CD4-positive, alpha-beta T cell (primary cell): ENCODE measurements around the gene GAS2L2. TPM values are rescaled to one million over a fixed set of nuclear protein-coding genes. Genes with fewer than 3 reads are reported as not detected.
"Not testable (repeated sequence)": the region's sequence is repeated elsewhere in the genome, so short reads cannot be mapped to it uniquely, and the experiment has no call there.

Source experiments
- ATAC-seq: fragments of 200-7000 bp; cut with Tn5 transposase; one replicate; pipeline ENCODE4 v1.10.0; 2022; ENCODE audit warnings: mild to moderate bottlenecking; ENCODE audit not compliant: poor library complexity
- CTCF ChIA-PET: fragments of 350-600 bp; sonication (Branson Sonifier 250); formaldehyde crosslinking; loops from one replicate; lab custom pipeline; 2021; ENCODE audit warnings: antibody characterized with exemption, inconsistent platforms; lab: Charles Lee
- POLR2A ChIA-PET: fragments of 350-600 bp; sonication (Branson Sonifier 250); formaldehyde crosslinking; loops from one replicate; lab custom pipeline; 2021; ENCODE audit warnings: antibody characterized with exemption, inconsistent platforms; lab: Charles Lee
- DNase-seq, 14 experiments: peaks; one replicate each; pipeline ENCODE4 v3.0.0-alpha.2; 2013 to 2020; ENCODE audit warnings: mixed read lengths in 2 of 14
- H3K27ac ChIP-seq, 2 donors: one replicate each; pipeline versions ENCODE4 v1.5.1 to v1.7.0; 2013; ENCODE audit warnings: low read length in 2 of 2, low read depth in 1 of 2, mild to moderate bottlenecking in 1 of 2
- H3K27me3 ChIP-seq, 2 experiments: 1 replicate in 1 of 2; 2 replicates in 1 of 2; pipeline versions ENCODE4 v1.6.1 to v1.7.0; 2013; ENCODE audit warnings: low read length in 2 of 2, control low read depth in 1 of 2, mild to moderate bottlenecking in 1 of 2, moderate library complexity in 1 of 2; ENCODE audit not compliant: insufficient read depth in 2 of 2, control insufficient read depth in 1 of 2
- H3K36me3 ChIP-seq: one replicate; pipeline ENCODE4 v1.6.1; 2013; ENCODE audit warnings: low read length, control low read depth; ENCODE audit not compliant: insufficient read depth
- H3K4me1 ChIP-seq: one replicate; pipeline ENCODE4 v1.6.1; 2013; ENCODE audit warnings: low read length, control low read depth; ENCODE audit not compliant: insufficient read depth
- H3K4me3 ChIP-seq: one replicate; pipeline ENCODE4 v1.5.1; 2013; ENCODE audit warnings: mild to moderate bottlenecking, low read length, moderate library complexity
- H3K9me3 ChIP-seq, 2 experiments: 1 replicate in 1 of 2; 2 replicates in 1 of 2; pipeline versions ENCODE4 v1.6.1 to v1.7.0; 2013; ENCODE audit warnings: low read length in 2 of 2, mild to moderate bottlenecking in 2 of 2, control low read depth in 1 of 2, moderate library complexity in 1 of 2; ENCODE audit not compliant: control insufficient read depth in 1 of 2, insufficient read depth in 1 of 2
- H3K27ac Mint-ChIP-seq: one replicate; pipeline ENCODE4 v1.8.0; 2020; ENCODE audit warnings: mixed read lengths
- H3K27me3 Mint-ChIP-seq: one replicate; pipeline ENCODE4 v1.8.0; 2021; ENCODE audit warnings: mixed read lengths
- H3K36me3 Mint-ChIP-seq: one replicate; pipeline ENCODE4 v1.8.0; 2021; ENCODE audit warnings: low read depth, mixed read lengths
- H3K4me1 Mint-ChIP-seq: one replicate; pipeline ENCODE4 v1.8.0; 2021; ENCODE audit warnings: low read depth, mixed read lengths
- H3K4me3 Mint-ChIP-seq: one replicate; pipeline ENCODE4 v1.8.0; 2020; ENCODE audit warnings: mild to moderate bottlenecking, mixed read lengths
- H3K9me3 Mint-ChIP-seq: one replicate; pipeline ENCODE4 v1.8.0; 2020; ENCODE audit warnings: mixed read lengths
- CTCF ChIP-seq: fragments of 200-600 bp; IDR thresholded peaks from one replicate; pipeline ENCODE4 v1.8.0; 2022; ENCODE audit warnings: antibody characterized with exemption, mild to moderate bottlenecking
- intact Hi-C, 2 experiments: fragments of 100-400 bp; cut with DNase I in 1 of 2; cut with micrococcal nuclease in 1 of 2; formaldehyde crosslinking; loops; one replicate each; pipeline versions ENCODE4 v1.15.1 to v1.9.0; 2023 to 2025; cut with DNase I, micrococcal nuclease
- total RNA-seq, 174 experiments: library from RNA in 2 of 174; stranded (reverse) in 2 of 174; gene quantifications; one replicate each; pipeline ENCODE4 v1.2.3 and lab custom pipeline; 2021 to 2026

Gene GAS2L2
- total RNA-seq, 2 experiments from 2014 or later: 0.19 to 0.22 TPM

DNA sequence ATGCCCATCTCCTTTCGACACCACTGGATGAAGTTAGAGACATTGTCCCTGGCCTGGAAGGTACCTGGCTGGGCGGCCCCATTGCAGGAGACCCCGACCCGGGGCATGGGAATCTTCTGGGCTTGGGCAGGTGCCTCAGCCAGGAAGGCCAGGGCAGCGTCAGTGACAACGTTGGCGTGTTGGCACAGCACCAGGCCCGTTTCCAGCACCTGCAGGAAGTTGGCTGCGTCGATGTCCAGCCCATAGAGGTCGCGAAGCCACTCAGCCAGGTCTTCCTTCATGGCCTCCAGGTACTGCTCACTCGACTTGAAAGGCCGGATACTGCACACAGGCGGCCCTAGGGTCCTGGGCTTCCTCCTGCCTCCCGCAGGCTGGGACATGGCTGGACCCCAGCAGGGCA, 568 bp downstream of the GAS2L2 start:
- H3K4me3 ChIP-seq: no peak overlapping the region
- no peak for TF ChIP-seq CTCF
- Mint-ChIP-seq H3K9me3 (no peaks in the 10 kb centered on the region), H3K36me3 (no peaks in the 10 kb centered on the region), H3K27me3 (peaks cover 46% of the 10 kb centered on the region), H3K27ac (no peak overlapping the region), H3K4me1 (peaks cover 4% of the 10 kb centered on the region), H3K4me3 (no peak overlapping the region)
- no peak overlapping the region for H3K27ac ChIP-seq
- peaks cover 32 to 39% of the 10 kb centered on the region in 2 experiments for H3K27me3 ChIP-seq
- peaks cover 0 to 7% of the 10 kb centered on the region in 2 experiments for H3K9me3 ChIP-seq
- ChIA-PET CTCF (no interaction called here), POLR2A (no interaction called here)
- ATAC-seq (no peak), DNase-seq (no peak)
- peaks cover 12% of the 10 kb centered on the region for H3K4me1 ChIP-seq
- H3K36me3 ChIP-seq: no peaks in the 10 kb centered on the region
- intact Hi-C loops: no loop called here

DNA sequence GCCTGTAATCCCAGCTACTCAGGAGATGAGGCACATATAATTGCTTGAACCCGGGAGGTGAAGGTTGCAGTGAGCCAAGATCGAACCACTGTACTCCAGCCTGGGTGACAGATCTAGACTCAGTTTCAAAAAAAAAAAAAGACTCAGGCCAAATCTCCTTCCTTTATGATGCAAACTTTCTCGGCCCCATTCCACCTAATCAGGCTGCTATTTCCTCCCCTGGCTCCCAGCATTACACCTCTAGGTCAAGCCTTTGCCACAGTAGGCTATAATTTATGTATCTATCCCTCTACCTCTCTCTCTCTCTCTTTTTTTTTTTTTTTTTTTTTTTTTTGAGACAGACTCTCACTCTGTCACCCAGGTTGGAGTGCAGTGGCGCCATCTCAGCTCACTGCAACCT, 1.5 kb downstream of the GAS2L2 start:
- H3K36me3 ChIP-seq, H3K27ac Mint-ChIP-seq, H3K9me3 ChIP-seq, H3K4me1 Mint-ChIP-seq, CTCF ChIA-PET, DNase-seq, ATAC-seq, POLR2A ChIA-PET, H3K4me3 ChIP-seq, intact Hi-C loops, H3K27ac ChIP-seq, H3K36me3 Mint-ChIP-seq, H3K4me3 Mint-ChIP-seq, H3K9me3 Mint-ChIP-seq: not testable (repeated sequence)
- peaks cover 50% of the 10 kb centered on the region for H3K27me3 Mint-ChIP-seq
- peaks cover 17% of the 10 kb centered on the region for H3K4me1 ChIP-seq
- peaks cover 32 to 39% of the 10 kb centered on the region in 2 experiments for H3K27me3 ChIP-seq

- Histone ChIP-seq H3K27me3 (peaks cover 32 to 39% of the 10 kb centered on the region in 2 experiments), H3K9me3 (peaks cover 0 to 7% of the 10 kb centered on the region in 2 experiments), H3K27ac (no peak overlapping the region), H3K36me3 (no peaks in the 10 kb centered on the region), H3K4me3 (no peak overlapping the region), H3K4me1 (peaks cover 17% of the 10 kb centered on the region)
- ATAC-seq: no peak
- ChIA-PET CTCF (no interaction called here), POLR2A (no interaction called here)
- H3K4me1 Mint-ChIP-seq: peaks cover 4% of the 10 kb centered on the region
- no peak overlapping the region for H3K27ac Mint-ChIP-seq
- no peaks in the 10 kb centered on the region for H3K9me3 Mint-ChIP-seq
- H3K27me3 Mint-ChIP-seq: peaks cover 50% of the 10 kb centered on the region
- no peak for DNase-seq
- no peak overlapping the region for H3K4me3 Mint-ChIP-seq
- intact Hi-C loops: no loop called here
- H3K36me3 Mint-ChIP-seq: no peaks in the 10 kb centered on the region
- TF ChIP-seq CTCF: no peak
These were observed 2.3 kb downstream of the GAS2L2 start for GRCh38 chr17:35750526-35751395.
